Endodermal cell (in vitro differentiated cells): ENCODE results near the gene KRTAP12-4. TPM values are rescaled to one million over a fixed set of nuclear protein-coding genes. Genes with fewer than 3 reads are reported as not detected.
A peak's percentile ranks its signal among the peaks of the same experiment; 100 is the strongest.
"Not testable (repeated sequence)": the region's sequence is repeated elsewhere in the genome, so short reads cannot be mapped to it uniquely, and the experiment has no call there.

Experiments used
- DNase-seq: peaks from one replicate; pipeline ENCODE4 v3.0.0-alpha.2; 2017
- H3K27ac ChIP-seq: 2 replicates; pipeline ENCODE4 v1.5.1; 2013; ENCODE audit warnings: mild to moderate bottlenecking, low read depth, low read length, moderate library complexity
- H3K27me3 ChIP-seq: 2 replicates; pipeline ENCODE4 v1.6.1; 2013; ENCODE audit warnings: mild to moderate bottlenecking, low read length, moderate library complexity; ENCODE audit not compliant: insufficient read depth, control insufficient read depth, poor library complexity, severe bottlenecking
- H3K36me3 ChIP-seq: 2 replicates; pipeline ENCODE4 v1.7.0; 2013; ENCODE audit warnings: mild to moderate bottlenecking, low read length, moderate library complexity; ENCODE audit not compliant: control insufficient read depth, insufficient read depth
- H3K4me1 ChIP-seq: one replicate; pipeline ENCODE4 v1.7.0; 2013; ENCODE audit warnings: low read length; ENCODE audit not compliant: control insufficient read depth, insufficient read depth
- H3K4me3 ChIP-seq: 2 replicates; pipeline ENCODE4 v1.5.1; 2013; ENCODE audit warnings: mild to moderate bottlenecking, low read length, moderate library complexity
- H3K9ac ChIP-seq: 2 replicates; pipeline ENCODE4 v1.6.1; 2013; ENCODE audit warnings: mild to moderate bottlenecking, low read length, moderate library complexity; ENCODE audit not compliant: poor library complexity, severe bottlenecking; ENCODE audit errors: extremely low read depth
- H3K9me3 ChIP-seq: 2 replicates; pipeline ENCODE4 v1.6.1; 2013; ENCODE audit warnings: mild to moderate bottlenecking, low read length, moderate library complexity; ENCODE audit not compliant: control insufficient read depth
- H3K27ac Mint-ChIP-seq: 2 replicates; pipeline ENCODE4 v1.8.0; 2020; ENCODE audit warnings: mixed read lengths
- H3K27me3 Mint-ChIP-seq: 2 replicates; pipeline ENCODE4 v1.8.0; 2021; ENCODE audit warnings: mild to moderate bottlenecking, mixed read lengths; ENCODE audit not compliant: insufficient read depth
- H3K36me3 Mint-ChIP-seq: 2 replicates; pipeline ENCODE4 v1.8.0; 2020; ENCODE audit warnings: low read depth, mixed read lengths
- H3K4me1 Mint-ChIP-seq: 2 replicates; pipeline ENCODE4 v1.8.0; 2020; ENCODE audit warnings: mixed read lengths
- H3K4me3 Mint-ChIP-seq: 2 replicates; pipeline ENCODE4 v1.8.0; 2020; ENCODE audit warnings: mild to moderate bottlenecking, moderate library complexity, mixed read lengths
- H3K9me3 Mint-ChIP-seq: 2 replicates; pipeline ENCODE4 v1.8.0; 2020; ENCODE audit warnings: mild to moderate bottlenecking, mixed read lengths
- WGBS, 2 experiments: methylation state at CpG; one replicate each; pipeline versions ENCODE4 v1.1.5 to v1.1.7; 2013; ENCODE audit warnings: missing lambda C conversion rate in 2 of 2, mixed read lengths in 1 of 2; ENCODE audit not compliant: insufficient coverage in 1 of 2, insufficient read length in 1 of 2; 5-methylcytosine and 5-hydroxymethylcytosine counted together
- total RNA-seq, 2 donors: library from RNA; stranded (reverse); fragmentation: NEBNext Ultra II Directional in 1 of 2; extraction: Animal tissue kit (Norgen Biotek cat#: 25700) in 1 of 2; gene quantifications; 2 replicates in 1 of 2; 3 replicates in 1 of 2; pipeline ENCODE4 v1.2.1, GENCODE V29; 2021
- TF ChIP-seq, protein P1 (sequence below): fragments of 200-600 bp; sonication (generic); conservative IDR thresholded peaks from 2 replicates; pipeline ENCODE4 v1.5.0; 2021; ENCODE audit warnings: antibody characterized with exemption, mild to moderate bottlenecking

KRTAP12-4 gene
- total RNA-seq, 2 donors from 2014 or later = not detected

DNA sequence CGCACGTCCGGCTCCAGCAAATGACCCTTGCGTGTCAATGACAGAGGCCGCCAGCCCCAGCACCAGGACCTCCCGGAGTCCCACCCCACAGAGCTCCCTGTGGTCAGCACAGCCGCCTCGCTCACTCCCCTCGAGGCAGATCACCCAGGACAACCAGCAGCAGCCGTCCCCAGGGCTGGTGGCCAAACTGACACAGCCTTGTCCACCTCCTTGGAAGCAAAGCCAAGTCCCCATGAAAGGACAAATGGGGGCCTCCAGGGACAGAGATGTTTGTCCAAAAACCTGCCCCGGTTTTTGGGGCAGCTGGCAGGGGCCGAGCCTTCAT, 15.2 kb downstream of the KRTAP12-4 start:
- H3K27ac Mint-ChIP-seq = no peak overlapping the region
- peaks cover 2% of the 10 kb centered on the region for H3K4me1 Mint-ChIP-seq
- H3K27me3 ChIP-seq = no peaks in the 10 kb centered on the region
- H3K9me3 ChIP-seq = peaks cover 8% of the 10 kb centered on the region
- H3K36me3 ChIP-seq = no peaks in the 10 kb centered on the region
- no peak overlapping the region for H3K4me3 Mint-ChIP-seq
- no peak overlapping the region for H3K27ac ChIP-seq
- DNase-seq = no peak
- peaks cover 3% of the 10 kb centered on the region for H3K27me3 Mint-ChIP-seq
- TF ChIP-seq, protein P1, sequence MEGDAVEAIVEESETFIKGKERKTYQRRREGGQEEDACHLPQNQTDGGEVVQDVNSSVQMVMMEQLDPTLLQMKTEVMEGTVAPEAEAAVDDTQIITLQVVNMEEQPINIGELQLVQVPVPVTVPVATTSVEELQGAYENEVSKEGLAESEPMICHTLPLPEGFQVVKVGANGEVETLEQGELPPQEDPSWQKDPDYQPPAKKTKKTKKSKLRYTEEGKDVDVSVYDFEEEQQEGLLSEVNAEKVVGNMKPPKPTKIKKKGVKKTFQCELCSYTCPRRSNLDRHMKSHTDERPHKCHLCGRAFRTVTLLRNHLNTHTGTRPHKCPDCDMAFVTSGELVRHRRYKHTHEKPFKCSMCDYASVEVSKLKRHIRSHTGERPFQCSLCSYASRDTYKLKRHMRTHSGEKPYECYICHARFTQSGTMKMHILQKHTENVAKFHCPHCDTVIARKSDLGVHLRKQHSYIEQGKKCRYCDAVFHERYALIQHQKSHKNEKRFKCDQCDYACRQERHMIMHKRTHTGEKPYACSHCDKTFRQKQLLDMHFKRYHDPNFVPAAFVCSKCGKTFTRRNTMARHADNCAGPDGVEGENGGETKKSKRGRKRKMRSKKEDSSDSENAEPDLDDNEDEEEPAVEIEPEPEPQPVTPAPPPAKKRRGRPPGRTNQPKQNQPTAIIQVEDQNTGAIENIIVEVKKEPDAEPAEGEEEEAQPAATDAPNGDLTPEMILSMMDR = no peak
- no peaks in the 10 kb centered on the region for H3K4me1 ChIP-seq
- no peaks in the 10 kb centered on the region for H3K36me3 Mint-ChIP-seq
- H3K9me3 Mint-ChIP-seq = peaks cover 31% of the 10 kb centered on the region
- no peak overlapping the region for H3K9ac ChIP-seq
- no peak overlapping the region for H3K4me3 ChIP-seq
- WGBS, 2 experiments = 94 to 95% methylated on average over 7 to 12 of the region's 12 CpGs

DNA sequence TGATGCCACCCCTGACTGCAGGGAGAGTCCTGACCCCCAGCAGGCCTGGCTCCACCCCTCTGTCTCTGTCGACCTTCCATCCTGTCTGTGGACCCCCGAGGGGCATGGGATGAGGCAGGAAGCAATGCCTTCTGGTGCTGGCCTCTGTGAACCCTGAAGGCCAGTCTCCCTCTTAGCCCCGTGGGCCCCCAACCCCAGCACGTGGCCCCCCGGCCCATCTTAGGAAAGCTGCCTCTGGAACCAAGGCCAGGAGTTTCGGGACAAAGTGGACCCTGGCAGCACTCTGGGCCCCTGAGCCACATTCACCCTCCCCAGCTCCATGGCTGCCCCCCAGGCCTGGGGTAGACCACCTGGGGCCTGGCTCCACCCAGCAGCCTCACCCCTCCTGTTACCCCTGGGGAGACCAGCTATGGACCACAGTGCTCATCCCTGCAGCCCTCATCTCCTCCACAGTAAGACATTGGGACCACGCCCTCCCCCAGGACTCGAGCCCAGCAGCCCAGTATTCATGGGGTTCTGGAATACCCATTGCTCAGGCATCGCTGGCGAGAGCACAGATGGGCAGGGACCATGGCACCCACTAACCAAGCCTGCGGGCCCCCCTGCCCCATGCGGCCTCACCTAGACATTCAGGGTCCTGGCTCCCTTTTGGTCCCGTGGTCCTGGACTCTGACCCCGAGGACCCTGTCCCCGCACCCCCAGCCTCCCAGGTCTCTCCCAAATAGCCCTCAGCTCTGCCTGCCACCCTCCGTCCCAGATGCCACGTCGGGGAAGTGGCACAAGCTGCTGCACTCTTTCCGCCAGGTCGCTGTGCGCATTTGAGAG, 15.7 kb downstream of the KRTAP12-4 start:
- not testable (repeated sequence) for H3K27ac Mint-ChIP-seq
- WGBS, 2 experiments = 95% methylated on average over 11 to 16 of the region's 21 CpGs

DNA sequence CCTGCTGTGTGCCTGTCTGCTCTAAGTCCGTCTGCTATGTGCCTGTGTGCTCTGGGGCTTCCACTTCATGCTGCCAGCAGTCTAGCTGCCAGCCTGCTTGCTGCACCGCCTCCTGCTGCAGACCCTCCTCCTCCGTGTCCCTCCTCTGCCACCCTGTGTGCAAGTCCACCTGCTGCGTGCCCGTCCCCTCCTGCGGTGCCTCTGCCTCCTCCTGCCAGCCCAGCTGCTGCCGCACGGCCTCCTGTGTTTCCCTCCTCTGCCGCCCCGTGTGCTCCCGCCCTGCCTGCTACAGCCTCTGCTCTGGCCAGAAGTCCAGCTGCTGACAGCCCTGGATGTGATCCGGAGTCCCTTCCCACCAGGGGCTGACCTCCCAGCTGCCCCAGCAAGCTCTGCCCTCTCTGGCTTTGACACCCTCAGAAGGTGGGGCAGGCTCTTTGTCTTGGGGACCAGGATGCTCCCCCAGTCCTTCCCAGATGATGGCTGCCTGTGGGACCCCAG, 16.6 kb downstream of the KRTAP12-4 start:
- H3K9me3 ChIP-seq, H3K27me3 Mint-ChIP-seq, H3K4me1 Mint-ChIP-seq, H3K27me3 ChIP-seq, H3K4me3 ChIP-seq, H3K36me3 Mint-ChIP-seq, H3K36me3 ChIP-seq, DNase-seq, H3K27ac ChIP-seq, H3K4me3 Mint-ChIP-seq, H3K9ac ChIP-seq, H3K4me1 ChIP-seq: not testable (repeated sequence)
- Mint-ChIP-seq H3K27ac (peak overlapping the region; percentile 15), H3K9me3 (peaks cover 17% of the 10 kb centered on the region)
- 80 to 86% methylated on average over 1 to 10 of the region's 12 CpGs for WGBS, 2 experiments

More for the DNA sequence above, 15.7 kb downstream of the KRTAP12-4 start:
- not testable (repeated sequence) for H3K27me3 Mint-ChIP-seq, H3K4me3 ChIP-seq, H3K4me1 Mint-ChIP-seq, H3K9me3 ChIP-seq, H3K36me3 Mint-ChIP-seq, H3K9ac ChIP-seq, H3K4me1 ChIP-seq, H3K27me3 ChIP-seq, H3K36me3 ChIP-seq, H3K27ac ChIP-seq, H3K4me3 Mint-ChIP-seq
- H3K9me3 Mint-ChIP-seq = peaks cover 25% of the 10 kb centered on the region
- peak; percentile 22 for DNase-seq

DNA sequence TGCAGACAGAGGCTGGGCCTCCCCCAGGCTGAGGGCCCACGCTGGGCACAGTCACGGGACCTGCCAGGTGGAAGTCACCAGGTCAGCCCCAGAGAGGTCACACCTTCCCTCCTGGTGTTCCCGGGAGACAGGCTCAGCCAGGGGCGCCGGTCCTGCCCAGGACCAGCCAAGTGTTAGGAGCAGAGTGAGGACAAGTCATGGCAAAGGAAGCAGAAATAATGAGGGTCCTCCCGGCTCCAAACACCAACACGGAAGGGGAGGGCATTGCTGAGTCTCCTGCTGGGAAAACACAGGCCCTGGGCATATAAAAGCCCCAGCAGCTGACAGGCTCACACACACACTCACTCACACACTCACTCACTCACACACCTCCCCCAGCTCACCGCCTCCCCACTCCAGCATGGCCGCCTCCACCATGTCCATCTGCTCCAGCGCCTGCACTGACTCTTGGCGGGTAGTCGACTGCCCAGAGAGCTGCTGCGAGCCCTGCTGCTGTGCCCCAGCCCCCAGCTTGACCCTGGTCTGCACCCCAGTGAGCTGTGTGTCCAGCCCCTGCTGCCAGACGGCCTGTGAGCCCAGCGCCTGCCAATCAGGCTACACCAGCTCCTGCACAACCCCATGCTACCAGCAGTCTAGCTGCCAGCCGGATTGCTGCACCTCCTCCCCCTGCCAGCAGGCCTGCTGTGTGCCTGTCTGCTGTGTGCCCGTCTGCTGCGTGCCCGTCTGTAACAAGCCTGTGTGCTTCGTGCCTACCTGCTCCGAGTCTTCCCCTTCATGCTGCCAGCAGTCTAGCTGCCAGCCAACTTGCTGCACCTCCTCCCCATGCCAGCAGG, 17.2 kb downstream of the KRTAP12-4 start, which contains the start of gene KRTAP10-10:
Gene KRTAP10-10 (plus strand): TSS at position 339 of the 833 bp plus-strand sequence. CDS start 62 bp downstream, at position 401.
- H3K27me3 Mint-ChIP-seq = no peaks in the 10 kb centered on the region
- peaks cover 5% of the 10 kb centered on the region for H3K9me3 ChIP-seq
- H3K27ac ChIP-seq = no peak within 1 kb of the TSS
- no peaks in the 10 kb centered on the region for H3K4me1 ChIP-seq
- H3K36me3 Mint-ChIP-seq = no peaks in the 10 kb centered on the region
- peak within 1 kb of the TSS; percentile 15 for H3K27ac Mint-ChIP-seq
- TF ChIP-seq, protein P1 = no peak
- peaks cover 2% of the 10 kb centered on the region for H3K4me1 Mint-ChIP-seq
- 81 to 85% methylated on average over 7 to 21 of the region's 21 CpGs for WGBS, 2 experiments
- no peak within 1 kb of the TSS for H3K4me3 ChIP-seq
- no peak within 1 kb of the TSS for H3K4me3 Mint-ChIP-seq
- peak; percentile 47 for DNase-seq
- H3K9ac ChIP-seq = no peak within 1 kb of the TSS
- peaks cover 20% of the 10 kb centered on the region for H3K9me3 Mint-ChIP-seq
- no peaks in the 10 kb centered on the region for H3K27me3 ChIP-seq
- H3K36me3 ChIP-seq = no peaks in the 10 kb centered on the region
